ENCODE results near the gene NPAS3. TPM values are rescaled to one million over a fixed set of nuclear protein-coding genes. Genes with fewer than 3 reads are reported as not detected.

NPAS3 gene
- total and polyA plus RNA-seq, 2 of the 8 experiments (the other 6 are each of a cell fraction or from before 2014, with no cell fraction given): 0.11 to 0.60 TPM

GRCh38 chr14:33534632-33535031 is 596.0 kb downstream of the NPAS3 start (continued):
- TF ChIP-seq YY1 (IDR thresholded peaks at IDR 0.05; ENCODE audit: low read depth, low read length) (no peak), JUND (IDR thresholded peaks at IDR 0.05; ENCODE audit: low read length) (no peak), SP1 (IDR thresholded peaks at IDR 0.05; ENCODE audit: low read depth, low read length) (no peak), GABPA (IDR thresholded peaks at IDR 0.05; ENCODE audit: borderline replicate concordance, insufficient read depth, low read length) (no peak), SUZ12 (IDR thresholded peaks at IDR 0.05; ENCODE audit: low read length) (no peak), CBX5 (IDR thresholded peaks at IDR 0.05; ENCODE audit: low read depth, low read length) (no peak), USF2 (IDR thresholded peaks at IDR 0.05; ENCODE audit: low read length) (no peak), SIRT6 (IDR thresholded peaks at IDR 0.05; ENCODE audit: low read length) (no peak), JUN (IDR thresholded peaks at IDR 0.05; ENCODE audit: low read depth, low read length) (no peak), RBBP5 (IDR thresholded peaks at IDR 0.05; ENCODE audit: borderline replicate concordance, low read depth, low read length) (no peak)

All from H1 (cell line).